ENCODE results near the gene MAML3. TPM values are rescaled to one million over a fixed set of nuclear protein-coding genes. Genes with fewer than 3 reads are reported as not detected.
"Not testable (repeated sequence)": the region's sequence is repeated elsewhere in the genome, so short reads cannot be mapped to it uniquely, and the experiment has no call there.

The MAML3 gene
- total RNA-seq, 6 donors from 2014 or later, result 9.6 to 31.4 (median 14.5) TPM

DNA sequence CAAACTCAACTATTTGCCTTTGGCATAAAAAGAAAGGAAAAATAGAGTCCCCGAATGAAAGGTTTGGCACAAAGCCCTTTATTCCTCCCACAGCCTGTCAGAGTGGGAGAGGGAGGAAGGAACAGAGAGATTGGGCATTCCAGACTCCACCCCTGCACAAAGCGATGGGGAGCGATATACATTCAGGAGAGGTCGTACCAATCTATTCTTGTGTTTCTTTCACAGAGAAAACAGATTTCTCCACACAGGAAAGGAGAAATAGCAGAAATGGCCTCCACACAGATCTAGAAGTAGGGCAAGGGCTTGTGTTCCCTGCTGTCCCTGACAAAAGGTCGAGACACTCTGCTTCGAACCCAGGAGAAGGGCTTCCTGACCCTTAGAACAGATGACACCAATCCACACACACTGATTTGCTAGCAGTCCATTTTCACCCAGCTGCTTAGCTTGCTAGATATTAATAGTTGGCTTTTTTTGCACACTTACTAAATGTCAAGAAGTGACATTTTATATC, 197.4 kb downstream of the MAML3 start:
- H3K36me3 ChIP-seq, result no peaks in the 10 kb centered on the region
- peak overlapping the region in 1 of 4 donors; percentile 7 for H3K4me3 ChIP-seq
- no peak for TF ChIP-seq POLR2A (IDR thresholded peaks at IDR 0.05)
- TF ChIP-seq POLR2AphosphoS5 (IDR thresholded peaks at IDR 0.05), result peak in 1 of 2 donors; percentile 29
- 44 to 63% methylated on average over 6 of the region's 6 CpGs for WGBS, 2 donors
- H3K27me3 ChIP-seq, result no peaks in the 10 kb centered on the region
- DNase-seq (no peak), ATAC-seq (ENCODE audit: low FRiP score in 2 of 2) (peak in 1 of 2 donors; percentile 50)
- H3K4me1 ChIP-seq, result peaks cover 8 to 25% (median 11%) of the 10 kb centered on the region in 4 donors
- no peaks in the 10 kb centered on the region for H3K9me3 ChIP-seq
- H3K27ac ChIP-seq, result peak overlapping the region; percentile 15 to 62 (median 36)

DNA sequence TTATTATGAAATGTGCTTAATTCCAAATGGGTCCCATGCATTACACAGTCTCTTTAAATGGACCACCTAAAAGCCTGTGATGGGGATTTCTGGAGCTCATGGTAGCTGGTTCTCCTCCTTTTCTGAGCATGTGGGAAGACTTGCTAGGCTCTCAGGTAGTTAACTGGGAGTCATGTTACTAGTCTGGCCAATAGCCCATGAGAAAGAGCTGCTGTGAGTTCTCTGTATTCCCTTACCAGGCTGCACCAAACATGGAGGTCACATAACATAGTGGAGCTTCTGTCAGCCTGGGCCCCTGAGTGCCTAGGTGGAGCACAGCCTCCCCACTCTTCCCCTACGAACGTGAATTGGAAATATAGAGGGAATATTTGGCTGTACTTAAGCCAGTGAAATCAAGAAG, 198.4 kb downstream of the MAML3 start:
- H3K4me1 ChIP-seq, result peaks cover 0 to 33% (median 11%) of the 10 kb centered on the region in 4 donors
- ATAC-seq (ENCODE audit: low FRiP score in 2 of 2) (no peak), DNase-seq (no peak)
- TF ChIP-seq EP300 (IDR thresholded peaks at IDR 0.05), result no peak
- no peak for TF ChIP-seq POLR2AphosphoS5 (IDR thresholded peaks at IDR 0.05)
- TF ChIP-seq POLR2A (IDR thresholded peaks at IDR 0.05), result no peak
- TF ChIP-seq, protein P1, sequence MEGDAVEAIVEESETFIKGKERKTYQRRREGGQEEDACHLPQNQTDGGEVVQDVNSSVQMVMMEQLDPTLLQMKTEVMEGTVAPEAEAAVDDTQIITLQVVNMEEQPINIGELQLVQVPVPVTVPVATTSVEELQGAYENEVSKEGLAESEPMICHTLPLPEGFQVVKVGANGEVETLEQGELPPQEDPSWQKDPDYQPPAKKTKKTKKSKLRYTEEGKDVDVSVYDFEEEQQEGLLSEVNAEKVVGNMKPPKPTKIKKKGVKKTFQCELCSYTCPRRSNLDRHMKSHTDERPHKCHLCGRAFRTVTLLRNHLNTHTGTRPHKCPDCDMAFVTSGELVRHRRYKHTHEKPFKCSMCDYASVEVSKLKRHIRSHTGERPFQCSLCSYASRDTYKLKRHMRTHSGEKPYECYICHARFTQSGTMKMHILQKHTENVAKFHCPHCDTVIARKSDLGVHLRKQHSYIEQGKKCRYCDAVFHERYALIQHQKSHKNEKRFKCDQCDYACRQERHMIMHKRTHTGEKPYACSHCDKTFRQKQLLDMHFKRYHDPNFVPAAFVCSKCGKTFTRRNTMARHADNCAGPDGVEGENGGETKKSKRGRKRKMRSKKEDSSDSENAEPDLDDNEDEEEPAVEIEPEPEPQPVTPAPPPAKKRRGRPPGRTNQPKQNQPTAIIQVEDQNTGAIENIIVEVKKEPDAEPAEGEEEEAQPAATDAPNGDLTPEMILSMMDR (IDR thresholded peaks at IDR 0.05), result no peak
- H3K4me3 ChIP-seq, result no peak overlapping the region
- no peaks in the 10 kb centered on the region for H3K27me3 ChIP-seq
- H3K36me3 ChIP-seq, result no peaks in the 10 kb centered on the region
- H3K9me3 ChIP-seq, result no peaks in the 10 kb centered on the region
- peak overlapping the region in 3 of 4 donors; percentile 15 to 62 (median 37) for H3K27ac ChIP-seq
- WGBS, 2 donors, result 75 to 83% methylated on average over 2 of the region's 2 CpGs

DNA sequence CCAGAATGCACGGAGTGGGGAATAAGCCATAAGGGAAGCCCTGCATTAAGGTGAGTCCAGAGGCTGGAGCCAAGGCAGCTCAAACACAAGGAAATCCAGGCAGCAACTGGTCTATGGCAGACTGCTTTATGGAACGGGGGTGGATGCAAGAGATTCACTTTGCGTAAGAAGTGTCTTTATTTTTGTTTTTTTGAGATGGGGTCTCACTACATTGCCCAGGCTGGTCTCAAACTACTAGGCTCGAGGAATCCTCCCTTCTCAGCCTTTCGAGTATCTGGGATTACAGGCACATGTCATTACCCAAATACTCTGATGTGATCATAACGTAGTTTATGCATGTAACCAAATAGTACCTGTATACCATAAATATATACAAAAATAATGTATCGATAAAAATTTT, 199.5 kb downstream of the MAML3 start:
- no peaks in the 10 kb centered on the region for H3K9me3 ChIP-seq
- no peaks in the 10 kb centered on the region for H3K36me3 ChIP-seq
- DNase-seq (no peak), ATAC-seq (ENCODE audit: low FRiP score in 2 of 2) (no peak)
- H3K27ac ChIP-seq, result no peak overlapping the region
- TF ChIP-seq EP300 (IDR thresholded peaks at IDR 0.05) (no peak), POLR2A (IDR thresholded peaks at IDR 0.05) (no peak), POLR2AphosphoS5 (IDR thresholded peaks at IDR 0.05) (no peak)
- TF ChIP-seq, protein P1 (IDR thresholded peaks at IDR 0.05), result no peak
- no peak overlapping the region for H3K4me3 ChIP-seq
- peaks cover 0 to 33% (median 14%) of the 10 kb centered on the region in 4 donors for H3K4me1 ChIP-seq
- WGBS, 2 donors, result 95 to 98% methylated on average over 7 of the region's 7 CpGs
- no peaks in the 10 kb centered on the region for H3K27me3 ChIP-seq

DNA sequence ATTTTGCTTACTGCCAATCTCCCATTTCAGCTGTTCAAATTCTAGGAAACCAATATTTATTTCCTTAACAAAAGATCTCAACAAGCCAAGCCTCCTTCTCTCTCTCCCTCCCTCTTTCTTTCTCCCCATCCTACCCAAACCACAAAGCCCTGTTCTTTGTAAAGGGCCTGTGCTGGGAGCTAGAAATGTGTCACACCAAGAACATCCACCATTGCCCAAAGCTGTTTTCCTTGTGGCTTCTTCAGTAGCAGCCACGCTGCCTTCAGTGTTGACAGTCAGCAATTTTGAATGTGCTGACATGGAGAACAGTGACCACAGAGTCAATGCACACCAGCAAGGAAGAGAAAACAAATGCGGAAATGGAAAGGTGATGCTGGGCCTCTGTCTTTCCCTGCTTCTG, 203.0 kb downstream of the MAML3 start:
- Histone ChIP-seq H3K36me3 (no peaks in the 10 kb centered on the region), H3K9me3 (no peaks in the 10 kb centered on the region), H3K4me1 (peaks cover 15 to 46% (median 33%) of the 10 kb centered on the region in 4 donors), H3K27me3 (no peaks in the 10 kb centered on the region), H3K4me3 (no peak overlapping the region), H3K27ac (peak overlapping the region in 2 of 4 donors; percentile 35 to 36)
- 73 to 88% methylated on average over 2 of the region's 2 CpGs for WGBS, 2 donors
- TF ChIP-seq POLR2AphosphoS5 (IDR thresholded peaks at IDR 0.05), result no peak
- TF ChIP-seq, protein P1 (IDR thresholded peaks at IDR 0.05), result no peak
- no peak for TF ChIP-seq EP300 (IDR thresholded peaks at IDR 0.05)
- TF ChIP-seq POLR2A (IDR thresholded peaks at IDR 0.05), result no peak
- ATAC-seq (ENCODE audit: low FRiP score in 2 of 2), result peak in 1 of 2 donors; percentile 23
- no peak for DNase-seq

DNA sequence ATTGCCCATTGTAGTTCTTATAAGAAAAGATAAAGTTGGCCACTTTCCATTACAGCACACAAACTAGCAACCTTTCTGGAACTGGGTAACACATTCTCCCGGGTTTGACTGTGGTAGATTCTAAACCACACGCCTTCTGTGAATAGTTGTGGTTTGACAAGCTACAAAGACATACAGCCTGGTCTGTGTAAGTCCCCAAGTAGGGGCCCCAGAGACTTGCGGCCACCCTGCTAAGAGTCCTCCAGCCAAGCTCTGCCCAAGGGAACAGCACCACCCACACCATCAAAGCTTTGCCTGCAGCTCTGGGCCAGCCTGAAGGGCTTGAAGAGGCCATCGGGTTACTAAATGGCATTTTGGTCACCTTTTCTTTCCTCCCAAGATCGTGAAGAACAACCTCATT, 203.4 kb downstream of the MAML3 start:
- TF ChIP-seq POLR2AphosphoS5 (IDR thresholded peaks at IDR 0.05) (no peak), POLR2A (IDR thresholded peaks at IDR 0.05) (no peak), EP300 (IDR thresholded peaks at IDR 0.05) (no peak)
- TF ChIP-seq, protein P1 (IDR thresholded peaks at IDR 0.05), result no peak
- Histone ChIP-seq H3K9me3 (no peaks in the 10 kb centered on the region), H3K27ac (peak overlapping the region in 2 of 4 donors; percentile 35 to 36), H3K4me3 (no peak overlapping the region), H3K4me1 (peaks cover 19 to 45% (median 32%) of the 10 kb centered on the region in 4 donors), H3K36me3 (no peaks in the 10 kb centered on the region), H3K27me3 (no peaks in the 10 kb centered on the region)
- peak in 1 of 2 donors; percentile 44 for DNase-seq
- peak; percentile 36 to 67 for ATAC-seq (ENCODE audit: low FRiP score in 2 of 2)
- WGBS, 2 donors, result 34 to 63% methylated on average over 4 to 5 of the region's 5 CpGs

DNA sequence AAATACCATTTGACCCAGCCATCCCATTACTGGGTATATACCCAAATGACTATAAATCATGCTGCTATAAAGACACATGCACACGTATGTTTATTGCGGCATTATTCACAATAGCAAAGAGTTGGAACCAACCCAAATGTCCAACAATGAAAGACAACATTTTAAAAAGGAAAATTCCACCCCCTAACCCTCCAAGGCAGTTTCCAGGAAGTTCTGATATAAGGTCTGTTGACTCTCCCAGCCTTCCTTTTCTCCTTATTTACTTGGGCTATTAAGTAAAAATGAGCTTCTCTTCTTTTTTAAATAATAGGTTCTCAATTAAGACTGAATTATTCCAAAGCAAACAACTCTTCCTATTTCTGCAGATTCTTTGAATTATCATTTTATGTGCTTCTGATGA, 209.1 kb downstream of the MAML3 start:
- DNase-seq; H3K36me3 ChIP-seq; H3K27ac ChIP-seq; ATAC-seq (ENCODE audit: low FRiP score in 2 of 2); H3K27me3 ChIP-seq; H3K4me3 ChIP-seq; H3K9me3 ChIP-seq: not testable (repeated sequence)
- WGBS, 2 donors, result 84 to 86% methylated on average over 2 of the region's 2 CpGs
- peaks cover 23 to 29% (median 24%) of the 10 kb centered on the region in 4 donors for H3K4me1 ChIP-seq

All from upper lobe of left lung (tissue), 6 donors.